GM19463 (cell line): Measurements from ENCODE around the gene PHF21A.
"Not testable (repeated sequence)": the region's sequence is repeated elsewhere in the genome, so short reads cannot be mapped to it uniquely, and the experiment has no call there.

Experiments
- ATAC-seq: cut with Tn5 transposase; IDR thresholded peaks from one replicate; pipeline ENCODE4 v1.9.1; 2021; ENCODE audit warnings: mild to moderate bottlenecking, moderate library complexity; ENCODE audit not compliant: unreplicated experiment

The PHF21A gene

GRCh38 chr11:45988921-45989320, 132.3 kb downstream of the PHF21A start:
- ATAC-seq: no peak

- ATAC-seq: no peak
Measured at GRCh38 chr11:45985212-45985611, 136.0 kb downstream of the PHF21A start.

GRCh38 chr11:45984192-45984591, 137.1 kb downstream of the PHF21A start:
- ATAC-seq: no peak

GRCh38 chr11:45983471-45983845, 137.8 kb downstream of the PHF21A start:
- ATAC-seq: no peak

- ATAC-seq: no peak
Measured at GRCh38 chr11:45982656-45983470, 138.4 kb downstream of the PHF21A start.

GRCh38 chr11:45981826-45982225, 139.4 kb downstream of the PHF21A start:
- not testable (repeated sequence) for ATAC-seq

GRCh38 chr11:45974806-45975205, 146.4 kb downstream of the PHF21A start:
- no peak for ATAC-seq

- ATAC-seq: no peak
Measured at GRCh38 chr11:45973601-45974000, 147.7 kb downstream of the PHF21A start.

- ATAC-seq: no peak
Measured at GRCh38 chr11:45968901-45969300, 152.4 kb downstream of the PHF21A start.

GRCh38 chr11:45967506-45967905, 153.7 kb downstream of the PHF21A start:
- ATAC-seq: no peak

GRCh38 chr11:45964911-45965389, 156.3 kb downstream of the PHF21A start:
- no peak for ATAC-seq

GRCh38 chr11:45961751-45962240, 159.5 kb downstream of the PHF21A start:
- no peak for ATAC-seq

- ATAC-seq: no peak
Measured at GRCh38 chr11:45960387-45961095, 160.7 kb downstream of the PHF21A start.

GRCh38 chr11:45959851-45960250, 161.4 kb downstream of the PHF21A start:
- ATAC-seq: no peak

GRCh38 chr11:45949992-45950407, 171.3 kb downstream of the PHF21A start:
- no peak for ATAC-seq

- no peak for ATAC-seq
Measured at GRCh38 chr11:45948356-45948755, 172.9 kb downstream of the PHF21A start.

- ATAC-seq: no peak
Measured at GRCh38 chr11:45947885-45948284, 173.4 kb downstream of the PHF21A start.

- ATAC-seq: no peak
Measured at GRCh38 chr11:45945397-45945999, 175.8 kb downstream of the PHF21A start.

- ATAC-seq: no peak
Measured at GRCh38 chr11:45942381-45942780, 178.9 kb downstream of the PHF21A start.

GRCh38 chr11:45941285-45941684, 180.0 kb downstream of the PHF21A start:
- no peak for ATAC-seq

- ATAC-seq: no peak
Measured at GRCh38 chr11:45939836-45940235, 181.4 kb downstream of the PHF21A start.

GRCh38 chr11:45937916-45938315, 183.3 kb downstream of the PHF21A start:
- no peak for ATAC-seq
